H9 (cell line): ENCODE data around the gene VAV2. TPM values are rescaled to one million over a fixed set of nuclear protein-coding genes. Genes with fewer than 3 reads are reported as not detected.

Experiments used
- DNase-seq: peaks from one replicate; pipeline ENCODE4 v3.0.0-alpha.2; 2017
- H2AFZ ChIP-seq: one replicate; pipeline ENCODE4 v1.6.1; 2013; ENCODE audit warnings: mild to moderate bottlenecking, low read length, control low read depth, moderate library complexity
- H2AK5ac ChIP-seq: 2 replicates; pipeline ENCODE4 v1.6.1; 2013; ENCODE audit warnings: low read length, control low read depth, mixed read lengths; ENCODE audit not compliant: insufficient read length
- H2BK120ac ChIP-seq: one replicate; pipeline ENCODE4 v1.6.1; 2013; ENCODE audit warnings: low read depth, mild to moderate bottlenecking, low read length, control low read depth, inconsistent platforms; ENCODE audit not compliant: poor library complexity, severe bottlenecking
- H2BK12ac ChIP-seq: 2 replicates; pipeline ENCODE4 v1.6.1; 2013; ENCODE audit warnings: low read length, control low read depth, mixed read lengths, low read depth; ENCODE audit not compliant: insufficient read length
- H2BK15ac ChIP-seq: 2 replicates; pipeline ENCODE4 v1.6.1; 2013; ENCODE audit warnings: low read depth, low read length, control low read depth
- H2BK20ac ChIP-seq: one replicate; pipeline ENCODE4 v1.6.1; 2013; ENCODE audit warnings: low read depth, mild to moderate bottlenecking, low read length, control low read depth, inconsistent platforms; ENCODE audit not compliant: poor library complexity, severe bottlenecking
- H2BK5ac ChIP-seq: 2 replicates; pipeline ENCODE4 v1.6.1; 2013; ENCODE audit warnings: low read length, control low read depth, mixed read lengths; ENCODE audit not compliant: insufficient read length
- H3K14ac ChIP-seq: 2 replicates; pipeline ENCODE4 v1.6.1; 2013; ENCODE audit warnings: low read length, control low read depth; ENCODE audit not compliant: insufficient read depth
- H3K18ac ChIP-seq: 2 replicates; pipeline ENCODE4 v1.6.1; 2013; ENCODE audit warnings: low read depth, mild to moderate bottlenecking, mixed read lengths, low read length, control low read depth; ENCODE audit not compliant: insufficient read length
- H3K23ac ChIP-seq: 2 replicates; pipeline ENCODE4 v1.6.1; 2013; ENCODE audit warnings: low read length, control low read depth, mixed read lengths, low read depth; ENCODE audit not compliant: insufficient read length
- H3K23me2 ChIP-seq: 2 replicates; pipeline ENCODE4 v1.6.1; 2013; ENCODE audit warnings: low read depth, mild to moderate bottlenecking, mixed read lengths, low read length, control low read depth; ENCODE audit not compliant: insufficient read length, poor library complexity, severe bottlenecking
- H3K27ac ChIP-seq: 2 replicates; pipeline ENCODE4 v1.5.1; 2013; ENCODE audit warnings: low read length, control low read depth, mixed read lengths, low read depth; ENCODE audit not compliant: insufficient read length
- H3K27me3 ChIP-seq: 2 replicates; pipeline ENCODE4 v1.6.1; 2013; ENCODE audit warnings: low read length, control low read depth, inconsistent platforms; ENCODE audit not compliant: insufficient read depth
- H3K4ac ChIP-seq: 2 replicates; pipeline ENCODE4 v1.6.1; 2013; ENCODE audit warnings: low read depth, mild to moderate bottlenecking, control low read depth, inconsistent platforms, low read length, moderate library complexity
- H3K4me1 ChIP-seq: 2 replicates; pipeline ENCODE4 v1.6.1; 2013; ENCODE audit warnings: low read length, control low read depth, inconsistent platforms; ENCODE audit not compliant: insufficient read depth
- H3K4me2 ChIP-seq: 2 replicates; pipeline ENCODE4 v1.6.1; 2013; ENCODE audit warnings: low read length, control low read depth, mixed read lengths; ENCODE audit not compliant: insufficient read length, insufficient read depth
- H3K56ac ChIP-seq: 2 replicates; pipeline ENCODE4 v1.6.1; 2013; ENCODE audit warnings: low read depth, mild to moderate bottlenecking, mixed read lengths, low read length, control low read depth; ENCODE audit not compliant: insufficient read length
- H3K79me1 ChIP-seq: 2 replicates; pipeline ENCODE4 v1.6.1; 2013; ENCODE audit warnings: low read depth, mild to moderate bottlenecking, moderate library complexity, low read length, control low read depth, inconsistent platforms; ENCODE audit not compliant: insufficient read depth, poor library complexity, severe bottlenecking
- H3K79me2 ChIP-seq: 2 replicates; pipeline ENCODE4 v1.6.1; 2013; ENCODE audit warnings: low read length, control low read depth, inconsistent platforms; ENCODE audit not compliant: insufficient read depth
- H3K9ac ChIP-seq: 2 replicates; pipeline ENCODE4 v1.6.1; 2013; ENCODE audit warnings: low read length, control low read depth, mixed read lengths; ENCODE audit not compliant: insufficient read length; ENCODE audit errors: extremely low read depth
- H3K9me3 ChIP-seq: one replicate; pipeline ENCODE4 v1.6.1; 2013; ENCODE audit warnings: low read depth, low read length, inconsistent platforms; ENCODE audit not compliant: control insufficient read depth
- H3T11ph ChIP-seq: one replicate; pipeline ENCODE4 v1.6.1; 2013; ENCODE audit warnings: mild to moderate bottlenecking, low read length, control low read depth, inconsistent platforms
- H4K20me1 ChIP-seq: one replicate; pipeline ENCODE4 v1.6.1; 2013; ENCODE audit not compliant: control insufficient read depth, insufficient read length, insufficient read depth
- H4K5ac ChIP-seq: 2 replicates; pipeline ENCODE4 v1.6.1; 2013; ENCODE audit warnings: low read depth, mild to moderate bottlenecking, mixed read lengths, low read length, control low read depth; ENCODE audit not compliant: insufficient read length
- H4K8ac ChIP-seq: replicated peaks from 2 replicates; pipeline ENCODE4 v1.6.1; 2013; ENCODE audit warnings: low read length, control low read depth, mixed read lengths, low read depth; ENCODE audit not compliant: insufficient read length
- H4K91ac ChIP-seq: 2 replicates; pipeline ENCODE4 v1.6.1; 2013; ENCODE audit warnings: low read depth, mild to moderate bottlenecking, moderate library complexity, mixed read lengths, low read length, control low read depth; ENCODE audit not compliant: insufficient read length
- H3K27ac Mint-ChIP-seq, 3 experiments: 2 replicates in 2 of 3; 3 replicates in 1 of 3; pipeline ENCODE4 v1.8.0; 2020 to 2021; ENCODE audit warnings: mixed read lengths in 3 of 3, mild to moderate bottlenecking in 1 of 3, moderate library complexity in 1 of 3
- H3K27me3 Mint-ChIP-seq: 2 replicates; pipeline ENCODE4 v1.8.0; 2021; ENCODE audit warnings: low read depth, mild to moderate bottlenecking, moderate library complexity, mixed read lengths
- H3K36me3 Mint-ChIP-seq, 3 experiments: 2 replicates in 2 of 3; 3 replicates in 1 of 3; pipeline ENCODE4 v1.8.0; 2020 to 2021; ENCODE audit warnings: low read depth in 3 of 3, mixed read lengths in 3 of 3; ENCODE audit not compliant: insufficient read depth in 1 of 3
- H3K4me1 Mint-ChIP-seq, 2 experiments: 2 replicates each; pipeline ENCODE4 v1.8.0; 2020; ENCODE audit warnings: mixed read lengths in 2 of 2
- H3K4me3 Mint-ChIP-seq, 2 experiments: 2 replicates in 1 of 2; 3 replicates in 1 of 2; pipeline ENCODE4 v1.8.0; 2020 to 2021; ENCODE audit warnings: mild to moderate bottlenecking in 2 of 2, mixed read lengths in 2 of 2, moderate library complexity in 1 of 2
- H3K9me3 Mint-ChIP-seq, 2 experiments: 2 replicates in 1 of 2; 3 replicates in 1 of 2; pipeline ENCODE4 v1.8.0; 2020; ENCODE audit warnings: mild to moderate bottlenecking in 2 of 2, mixed read lengths in 2 of 2, moderate library complexity in 1 of 2
- WGBS: extraction: QIAGEN DNeasy Blood & Tissue Kit; methylation state at CpG from one replicate; pipeline ENCODE4 v1.1.7; 2013; ENCODE audit warnings: missing lambda C conversion rate, low lambda C conversion rate, mixed read lengths; ENCODE audit not compliant: insufficient read length; ENCODE audit errors: extremely low coverage; 5-methylcytosine and 5-hydroxymethylcytosine counted together
- total RNA-seq: library from RNA; stranded (reverse); gene quantifications from 2 replicates; pipeline ENCODE4 v1.2.1, GENCODE V29; 2021
- TF ChIP-seq, protein P1 (sequence below): fragments of 200-600 bp; sonication (generic); conservative IDR thresholded peaks from 3 replicates; pipeline ENCODE4 v1.8.0; 2021; ENCODE audit warnings: antibody characterized with exemption, mild to moderate bottlenecking

The VAV2 gene
- total RNA-seq, 1 experiment from 2014 or later, result 58.7 TPM

DNA sequence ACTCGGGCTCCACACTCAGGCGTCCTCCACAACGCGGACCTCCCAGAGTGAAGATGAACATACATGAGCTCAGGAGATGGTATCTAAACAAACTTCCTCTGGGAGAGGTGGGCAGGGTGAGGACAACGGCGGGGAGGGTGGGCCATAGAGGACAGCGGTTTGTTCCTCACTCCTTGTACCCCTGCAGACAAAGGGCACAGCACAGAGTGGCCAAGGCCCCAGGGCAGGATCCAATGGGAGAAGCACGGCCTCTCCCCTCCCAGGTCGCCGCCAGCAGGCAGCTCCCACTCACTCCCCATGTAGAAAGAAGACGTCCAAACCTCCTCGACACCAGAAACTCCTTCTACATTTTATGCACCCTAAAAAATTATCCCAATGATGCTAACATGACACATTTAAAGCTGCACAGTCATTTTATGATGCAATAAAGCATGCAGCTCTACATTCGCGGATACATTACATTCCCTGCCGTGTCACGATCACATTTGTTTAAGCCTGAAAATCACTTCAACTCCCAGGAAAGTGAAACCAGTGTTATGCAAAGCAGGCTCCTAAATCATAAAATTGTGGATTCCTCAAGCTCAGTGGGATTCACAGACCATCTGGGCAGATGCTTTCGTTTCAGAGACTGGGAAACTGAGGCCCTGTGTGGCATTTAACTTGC lies 166.4 kb downstream of the VAV2 start:
- H3K4me2 ChIP-seq, result no peak overlapping the region
- no peak overlapping the region for H2AFZ ChIP-seq
- H4K20me1 ChIP-seq, result no peaks in the 10 kb centered on the region
- no peak overlapping the region for H4K8ac ChIP-seq
- no peak overlapping the region for H4K91ac ChIP-seq
- no peak overlapping the region for H3K27ac ChIP-seq
- no peak overlapping the region for H3K4ac ChIP-seq
- no peak overlapping the region for H2BK5ac ChIP-seq
- Mint-ChIP-seq H3K27ac (peak overlapping the region; percentile 53 to 91 (median 79); a peak in 5 of 7 replicates), H3K36me3 (peaks cover 0 to 18% (median 11%) of the 10 kb centered on the region in 3 experiments; a peak in 4 of 7 replicates), H3K27me3 (no peaks in the 10 kb centered on the region), H3K4me3 (peak overlapping the region in 1 of 2 experiments; percentile 8; a peak in 1 of 5 replicates), H3K4me1 (peaks cover 46 to 59% of the 10 kb centered on the region in 2 experiments), H3K9me3 (no peaks in the 10 kb centered on the region)
- no peaks in the 10 kb centered on the region for H3K27me3 ChIP-seq
- 0 out of 2 replicates have a peak overlapping the region, but pooled peaks have one; percentile 53 for H3K14ac ChIP-seq
- no peak overlapping the region for H3K56ac ChIP-seq
- no peak overlapping the region for H2BK12ac ChIP-seq
- no peak overlapping the region for H3K9ac ChIP-seq
- no peaks in the 10 kb centered on the region for H3K79me1 ChIP-seq
- no peak overlapping the region for H2BK20ac ChIP-seq
- no peak overlapping the region for H3K23ac ChIP-seq
- no peak overlapping the region for H3T11ph ChIP-seq
- H3K18ac ChIP-seq, result no peak overlapping the region
- H2AK5ac ChIP-seq, result no peak overlapping the region
- no peaks in the 10 kb centered on the region for H3K23me2 ChIP-seq
- WGBS, result no CpG with 5 or more reads among the region's 17 CpGs
- TF ChIP-seq, protein P1, sequence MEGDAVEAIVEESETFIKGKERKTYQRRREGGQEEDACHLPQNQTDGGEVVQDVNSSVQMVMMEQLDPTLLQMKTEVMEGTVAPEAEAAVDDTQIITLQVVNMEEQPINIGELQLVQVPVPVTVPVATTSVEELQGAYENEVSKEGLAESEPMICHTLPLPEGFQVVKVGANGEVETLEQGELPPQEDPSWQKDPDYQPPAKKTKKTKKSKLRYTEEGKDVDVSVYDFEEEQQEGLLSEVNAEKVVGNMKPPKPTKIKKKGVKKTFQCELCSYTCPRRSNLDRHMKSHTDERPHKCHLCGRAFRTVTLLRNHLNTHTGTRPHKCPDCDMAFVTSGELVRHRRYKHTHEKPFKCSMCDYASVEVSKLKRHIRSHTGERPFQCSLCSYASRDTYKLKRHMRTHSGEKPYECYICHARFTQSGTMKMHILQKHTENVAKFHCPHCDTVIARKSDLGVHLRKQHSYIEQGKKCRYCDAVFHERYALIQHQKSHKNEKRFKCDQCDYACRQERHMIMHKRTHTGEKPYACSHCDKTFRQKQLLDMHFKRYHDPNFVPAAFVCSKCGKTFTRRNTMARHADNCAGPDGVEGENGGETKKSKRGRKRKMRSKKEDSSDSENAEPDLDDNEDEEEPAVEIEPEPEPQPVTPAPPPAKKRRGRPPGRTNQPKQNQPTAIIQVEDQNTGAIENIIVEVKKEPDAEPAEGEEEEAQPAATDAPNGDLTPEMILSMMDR, result no peak
- DNase-seq, result no peak
- H3K9me3 ChIP-seq, result no peaks in the 10 kb centered on the region
- no peak overlapping the region for H2BK15ac ChIP-seq
- no peak overlapping the region for H4K5ac ChIP-seq
- H3K4me1 ChIP-seq, result peaks cover 7% of the 10 kb centered on the region; the same call in 1 of the 2 replicates
- no peaks in the 10 kb centered on the region; the same call in 1 of the 2 replicates for H3K79me2 ChIP-seq
- H2BK120ac ChIP-seq, result no peak overlapping the region
